Endothelial cell of umbilical vein (primary cell): Measurements from ENCODE around the gene FGFR1OP2. TPM values are rescaled to one million over a fixed set of nuclear protein-coding genes. Genes with fewer than 3 reads are reported as not detected.

Source experiments
- BruUV-seq: library from RNA; stranded (reverse); fragments of 400-500 nt; replicated peaks from 2 replicates; lab custom pipeline; 2021; lab: Mats Ljungman, UMichigan
- CTCF ChIA-PET: fragments of 300-600, 350-600 bp; sonication (Branson Sonifier 250); formaldehyde crosslinking; loops from one replicate; lab custom pipeline; 2021; ENCODE audit warnings: antibody characterized with exemption, inconsistent platforms; lab: Charles Lee
- POLR2A ChIA-PET: fragments of 300-600, 350-600 bp; sonication (Branson Sonifier 250); formaldehyde crosslinking; loops from one replicate; lab custom pipeline; 2021; ENCODE audit warnings: antibody characterized with exemption, inconsistent platforms; lab: Charles Lee
- DNase-seq: peaks from one replicate; pipeline ENCODE4 v3.0.0-alpha.2; 2011; ENCODE audit warnings: low read depth, low spot score
- FAIRE-seq: peaks from 2 replicates; lab custom pipeline; 2011; peaks lifted over from hg19 to GRCh38; lab: Jason Lieb, UNC
- H2AFZ ChIP-seq: 2 replicates; pipeline ENCODE4 v1.6.0; 2012; ENCODE audit warnings: low read depth, low read length, control low read depth, inconsistent platforms
- H3K27ac ChIP-seq: 2 replicates; pipeline ENCODE4 v1.5.1; 2011; ENCODE audit warnings: low read depth, mild to moderate bottlenecking, control low read depth, low read length, moderate library complexity; ENCODE audit not compliant: insufficient read depth
- H3K27me3 ChIP-seq, 2 experiments: 2 replicates each; pipeline versions ENCODE4 v1.6.0 to v1.6.1; 2011; ENCODE audit warnings: low read length in 2 of 2, mixed read lengths in 1 of 2; ENCODE audit not compliant: control insufficient read depth in 2 of 2, insufficient read depth in 2 of 2
- H3K36me3 ChIP-seq, 2 experiments: 2 replicates in 1 of 2; 3 replicates in 1 of 2; pipeline ENCODE4 v1.5.1; 2011; ENCODE audit warnings: low read length in 2 of 2, mild to moderate bottlenecking in 1 of 2, moderate library complexity in 1 of 2; ENCODE audit not compliant: control insufficient read depth in 2 of 2, insufficient read depth in 2 of 2; ENCODE audit errors: extremely low read depth in 1 of 2
- H3K4me1 ChIP-seq: 3 replicates; pipeline ENCODE4 v1.5.1; 2011; ENCODE audit warnings: mild to moderate bottlenecking, low read length; ENCODE audit not compliant: control insufficient read depth, insufficient read depth; ENCODE audit errors: extremely low read depth
- H3K4me2 ChIP-seq: 2 replicates; pipeline ENCODE4 v1.6.1; 2011; ENCODE audit warnings: low read length, control low read depth, mixed read lengths; ENCODE audit not compliant: insufficient read depth
- H3K4me3 ChIP-seq, 3 experiments: fragments of 200-600 bp in 1 of 3; sonication (generic), shearing (Covaris generic) in 1 of 3; replicated peaks in 1 of 3; 2 replicates each; pipeline ENCODE4 v1.5.1; 2011 to 2016; ENCODE audit warnings: control low read depth in 3 of 3, low read length in 3 of 3, mild to moderate bottlenecking in 2 of 3, inconsistent platforms in 1 of 3, low read depth in 1 of 3, moderate library complexity in 1 of 3; ENCODE audit not compliant: insufficient read depth in 1 of 3
- H3K79me2 ChIP-seq: 2 replicates; pipeline ENCODE4 v1.6.0; 2012; ENCODE audit warnings: low read length, inconsistent platforms; ENCODE audit not compliant: control insufficient read depth, insufficient read depth
- H3K9ac ChIP-seq: replicated peaks from 2 replicates; pipeline ENCODE3; 2011; ENCODE audit warnings: low read length, control low read depth; ENCODE audit not compliant: insufficient read depth; ENCODE audit errors: extremely low read depth
- H3K9me1 ChIP-seq: replicated peaks from 3 replicates; pipeline ENCODE4 v1.6.0; 2011; ENCODE audit warnings: mild to moderate bottlenecking, low read length; ENCODE audit not compliant: control insufficient read depth, insufficient read depth; ENCODE audit errors: extremely low read depth
- H3K9me3 ChIP-seq: replicated peaks from 2 replicates; pipeline ENCODE4 v1.5.1; 2012; ENCODE audit warnings: low read length, inconsistent platforms; ENCODE audit not compliant: control insufficient read depth, insufficient read depth
- H4K20me1 ChIP-seq: replicated peaks from 2 replicates; pipeline ENCODE3; 2011; ENCODE audit warnings: mild to moderate bottlenecking, low read length; ENCODE audit not compliant: control insufficient read depth, insufficient read depth; ENCODE audit errors: extremely low read depth
- EZH2 ChIP-seq: IDR thresholded peaks from 2 replicates; pipeline ENCODE4 v1.6.1; 2012; ENCODE audit warnings: borderline replicate concordance, low read depth, mild to moderate bottlenecking, moderate library complexity, low read length, inconsistent platforms; ENCODE audit not compliant: severe bottlenecking
- FOS ChIP-seq: IDR thresholded peaks from 2 replicates; pipeline ENCODE4 v1.6.1; 2011; ENCODE audit warnings: mild to moderate bottlenecking, low read length, moderate library complexity, borderline replicate concordance; ENCODE audit not compliant: insufficient read depth
- GATA2 ChIP-seq: IDR thresholded peaks from 2 replicates; pipeline ENCODE4 v1.7.0; 2011; ENCODE audit warnings: low read depth, mild to moderate bottlenecking, moderate library complexity, mixed read lengths, low read length; ENCODE audit not compliant: insufficient read length, insufficient read depth
- JUN ChIP-seq: IDR thresholded peaks from 2 replicates; pipeline ENCODE4 v1.6.1; 2011; ENCODE audit warnings: borderline replicate concordance, low read depth; ENCODE audit not compliant: insufficient read length, insufficient read depth
- MYC ChIP-seq: IDR thresholded peaks from one replicate; pipeline ENCODE4 v1.6.1; 2011; ENCODE audit warnings: mild to moderate bottlenecking, low read depth, low read length
- POLR2A ChIP-seq: IDR thresholded peaks from 2 replicates; pipeline ENCODE4 v1.6.1; 2012; ENCODE audit warnings: low read depth, mild to moderate bottlenecking, control low read depth, low read length
- POLR2AphosphoS5 ChIP-seq: IDR thresholded peaks from 2 replicates; pipeline ENCODE4 v1.6.1; 2012; ENCODE audit warnings: low read depth, mild to moderate bottlenecking, control low read depth, low read length, moderate library complexity; ENCODE audit not compliant: insufficient read depth
- dilution Hi-C: fragments of 300-500 bp; cut with MboI; formaldehyde crosslinking; loops from one replicate; pipeline ENCODE4 v1.15.0; 2019; ENCODE audit warnings: low sequenced_read_pairs; ENCODE audit not compliant: extremely low pct_ligation_motif_present
- intact Hi-C: fragments of 100-400 bp; cut with micrococcal nuclease; formaldehyde crosslinking; loops from one replicate; pipeline ENCODE4 v1.10.0; 2022
- polyA plus RNA-seq, 4 experiments: library from polyadenylated mRNA; depleted of rRNA in 3 of 4; stranded (reverse) in 3 of 4; unstranded in 1 of 4; fragments of >200 nt; gene quantifications; 2 replicates each; pipeline versions ENCODE4 v1.2.1 to v1.2.3, GENCODE V29; 2011 to 2012; ENCODE audit warnings: missing spikeins in 1 of 4
- total RNA-seq: library from RNA; stranded (reverse); gene quantifications from 2 replicates; pipeline ENCODE4 v1.2.3, GENCODE V29; 2021
- TF ChIP-seq, protein P1 (sequence below), 2 donors: IDR thresholded peaks; 1 replicate in 1 of 2; 2 replicates in 1 of 2; pipeline ENCODE4 v1.5.1; 2011; ENCODE audit warnings: low read length in 2 of 2, mild to moderate bottlenecking in 2 of 2, moderate library complexity in 2 of 2, control low read depth in 1 of 2, inconsistent platforms in 1 of 2, low read depth in 1 of 2; ENCODE audit not compliant: insufficient read depth in 1 of 2; ENCODE audit errors: extremely low read depth in 1 of 2
- TF ChIP-seq, protein P2 (sequence below): IDR thresholded peaks from 2 replicates; pipeline ENCODE4 v1.6.1; 2011; ENCODE audit not compliant: insufficient read depth, insufficient read length

FGFR1OP2 gene
- total and polyA plus RNA-seq, 2 donors (not counting 3 experiments of a cell fraction or from before 2014, with no cell fraction given) = 22.7 to 49.3 TPM

DNA sequence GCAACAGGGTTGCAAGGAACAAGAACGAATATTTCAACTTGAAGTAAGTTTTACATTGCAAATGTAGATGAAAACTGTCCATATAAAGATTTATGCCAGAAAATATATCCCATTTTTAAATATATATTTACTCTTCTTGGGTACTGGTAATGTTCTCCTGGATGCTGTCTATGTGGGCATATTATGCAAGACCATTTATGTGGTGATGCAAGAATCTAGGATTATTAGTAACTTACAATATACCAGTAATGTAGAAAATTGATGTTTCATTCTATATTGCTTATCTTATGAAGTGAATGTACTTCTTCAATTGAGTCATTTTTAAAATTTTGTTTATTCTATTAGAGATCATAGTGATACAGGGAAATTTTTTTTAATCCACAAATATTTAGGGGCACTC lies 25.1 kb downstream of the FGFR1OP2 start:
- intact Hi-C loops = no loop called here
- dilution Hi-C loops = no loop called here
- CTCF ChIA-PET = interaction anchor here (1.8 kb wide), 1 partner anchor 52 kb away, joined by 11 read pairs; no protein-coding TSS in a partner anchor

DNA sequence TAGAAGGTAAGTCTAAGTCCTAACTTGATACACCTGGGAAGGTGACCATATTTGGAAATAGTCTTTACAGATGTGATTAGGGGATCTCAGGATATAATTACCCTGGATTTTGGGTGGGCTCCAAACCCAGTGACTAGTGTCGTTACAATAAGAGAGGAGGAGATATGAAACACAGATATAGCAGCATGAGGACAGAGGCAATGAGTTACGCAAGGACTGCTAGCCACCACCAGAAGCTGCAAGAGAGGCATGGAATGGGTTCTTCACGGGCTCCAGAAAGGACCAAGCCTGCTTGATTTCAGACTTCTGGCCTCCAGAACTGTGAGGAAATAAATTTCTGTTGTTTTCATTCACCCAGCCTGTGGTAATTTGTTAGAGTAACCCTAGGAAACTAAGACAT lies 28.6 kb downstream of the FGFR1OP2 start:
- Histone ChIP-seq H3K4me1 (no peaks in the 10 kb centered on the region), H3K9me1 (no peaks in the 10 kb centered on the region), H3K36me3 (peaks cover 0 to 10% of the 10 kb centered on the region in 2 experiments), H3K27ac (no peak overlapping the region), H3K4me2 (no peak overlapping the region), H3K79me2 (no peaks in the 10 kb centered on the region), H2AFZ (no peak overlapping the region), H3K9ac (no peak overlapping the region), H4K20me1 (peaks cover 3% of the 10 kb centered on the region), H3K27me3 (no peaks in the 10 kb centered on the region), H3K9me3 (no peaks in the 10 kb centered on the region), H3K4me3 (no peak overlapping the region)
- no peak for FAIRE-seq
- DNase-seq = no peak
- ChIA-PET CTCF (no interaction called here), POLR2A (no interaction called here)
- intact Hi-C loops (no loop called here), dilution Hi-C loops (no loop called here)
- TF ChIP-seq POLR2AphosphoS5 (no peak), POLR2A (no peak), MYC (no peak), EZH2 (no peak), GATA2 (no peak), FOS (no peak), JUN (no peak)
- TF ChIP-seq, protein P1, sequence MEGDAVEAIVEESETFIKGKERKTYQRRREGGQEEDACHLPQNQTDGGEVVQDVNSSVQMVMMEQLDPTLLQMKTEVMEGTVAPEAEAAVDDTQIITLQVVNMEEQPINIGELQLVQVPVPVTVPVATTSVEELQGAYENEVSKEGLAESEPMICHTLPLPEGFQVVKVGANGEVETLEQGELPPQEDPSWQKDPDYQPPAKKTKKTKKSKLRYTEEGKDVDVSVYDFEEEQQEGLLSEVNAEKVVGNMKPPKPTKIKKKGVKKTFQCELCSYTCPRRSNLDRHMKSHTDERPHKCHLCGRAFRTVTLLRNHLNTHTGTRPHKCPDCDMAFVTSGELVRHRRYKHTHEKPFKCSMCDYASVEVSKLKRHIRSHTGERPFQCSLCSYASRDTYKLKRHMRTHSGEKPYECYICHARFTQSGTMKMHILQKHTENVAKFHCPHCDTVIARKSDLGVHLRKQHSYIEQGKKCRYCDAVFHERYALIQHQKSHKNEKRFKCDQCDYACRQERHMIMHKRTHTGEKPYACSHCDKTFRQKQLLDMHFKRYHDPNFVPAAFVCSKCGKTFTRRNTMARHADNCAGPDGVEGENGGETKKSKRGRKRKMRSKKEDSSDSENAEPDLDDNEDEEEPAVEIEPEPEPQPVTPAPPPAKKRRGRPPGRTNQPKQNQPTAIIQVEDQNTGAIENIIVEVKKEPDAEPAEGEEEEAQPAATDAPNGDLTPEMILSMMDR (IDR thresholded peaks at IDR 0.05; ENCODE audit: extremely low read depth in 1 of 2, insufficient read depth in 1 of 2, low read depth in 1 of 2, low read length in 2 of 2) = no peak
- TF ChIP-seq, protein P2, sequence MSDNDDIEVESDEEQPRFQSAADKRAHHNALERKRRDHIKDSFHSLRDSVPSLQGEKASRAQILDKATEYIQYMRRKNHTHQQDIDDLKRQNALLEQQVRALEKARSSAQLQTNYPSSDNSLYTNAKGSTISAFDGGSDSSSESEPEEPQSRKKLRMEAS = no peak
- BruUV-seq = no TSS peak

More for the DNA sequence above, 25.1 kb downstream of the FGFR1OP2 start:
- Histone ChIP-seq H3K27ac (no peak overlapping the region), H3K79me2 (no peaks in the 10 kb centered on the region), H2AFZ (no peak overlapping the region), H3K36me3 (peaks cover 7% of the 10 kb centered on the region in 2 experiments), H4K20me1 (peaks cover 3% of the 10 kb centered on the region), H3K4me3 (no peak overlapping the region), H3K9me3 (no peaks in the 10 kb centered on the region), H3K9me1 (no peaks in the 10 kb centered on the region), H3K4me1 (no peaks in the 10 kb centered on the region), H3K9ac (no peak overlapping the region), H3K4me2 (no peak overlapping the region), H3K27me3 (no peaks in the 10 kb centered on the region)
- POLR2A ChIA-PET = no interaction called here
- BruUV-seq = no TSS peak
- FAIRE-seq (no peak), DNase-seq (no peak)
- TF ChIP-seq, protein P1 (IDR thresholded peaks at IDR 0.05; ENCODE audit: extremely low read depth in 1 of 2, insufficient read depth in 1 of 2, low read depth in 1 of 2, low read length in 2 of 2) = no peak
- TF ChIP-seq MYC (no peak), POLR2AphosphoS5 (no peak), FOS (no peak), GATA2 (no peak)
